ENCODE data around the gene CHID1. TPM values are rescaled to one million over a fixed set of nuclear protein-coding genes. Genes with fewer than 3 reads are reported as not detected.

The CHID1 gene
- total and polyA plus RNA-seq, 9 of the 15 experiments (the other 6 are each of a cell fraction or from before 2014, with no cell fraction given) = 15.1 to 108 (median 39.8) TPM

- FAIRE-seq (no peak), DNase-seq (ENCODE audit: extremely low read depth in 1 of 4, low spot score in 3 of 4) (no peak), ATAC-seq (peak; percentile 34)
- under 1% methylated on average over 19 of the region's 27 CpGs for WGBS (ENCODE audit: insufficient coverage, low coverage, missing lambda C conversion rate)
- peaks cover 37 to 85% of the 10 kb centered on the region in 2 experiments for H3K4me1 ChIP-seq (replicated peaks in 1 of 2; ENCODE audit: control insufficient read depth in 2 of 2, insufficient read depth in 2 of 2, low read length in 2 of 2)
- H2AFZ ChIP-seq (ENCODE audit: low read depth, low read length) = peak overlapping the region; percentile 97
- in situ Hi-C loops (cut with MboI) (no loop called here), intact Hi-C loops (cut with micrococcal nuclease) (loop anchor here (2.0 to 10.0 kb wide), 2 partner anchors 33 to 73 kb away; partner anchors contain the start of genes CHID1 and RPLP2)
- peak overlapping the region; percentile 80 for H3K4me2 ChIP-seq (ENCODE audit: insufficient read depth, low read length)
- BruUV-seq (replicated peaks) = TSS peak; percentile 82
- ChIA-PET POLR2A (interaction anchor here (0.6 to 5.2 kb wide), 8 partner anchors 8 to 192 kb away, joined by 3 to 36 read pairs (median 3); partner anchors contain the start of gene PNPLA2), CTCF (ENCODE audit: low intra/inter-chr PET ratio) (no interaction called here)
- peaks cover 44% of the 10 kb centered on the region; the same call in 2 of the 3 replicates for H3K36me3 ChIP-seq (ENCODE audit: control insufficient read depth, insufficient read depth, low read length)
- no peaks in the 10 kb centered on the region for H3K9me3 ChIP-seq (replicated peaks; ENCODE audit: control insufficient read depth, insufficient read depth, low read depth, low read length)
- H3K9me1 ChIP-seq (ENCODE audit: control insufficient read depth, insufficient read depth, low read length) = peaks cover 4% of the 10 kb centered on the region
- H3K4me3 ChIP-seq = peak overlapping the region; percentile 98
- H3K27me3 ChIP-seq (ENCODE audit: control insufficient read depth in 2 of 2, insufficient read depth in 2 of 2, low read length in 2 of 2) = no peaks in the 10 kb centered on the region
- peaks cover 53% of the 10 kb centered on the region for H3K79me2 ChIP-seq (ENCODE audit: control insufficient read depth, insufficient read depth, low read length)
- H4K20me1 ChIP-seq (replicated peaks; ENCODE audit: control insufficient read depth, insufficient read depth, low read length) = no peaks in the 10 kb centered on the region; the same call in 1 of the 2 replicates
- peak overlapping the region; percentile 91 to 93 for H3K9ac ChIP-seq (ENCODE audit: insufficient read depth in 1 of 2, low read depth in 2 of 2, low read length in 2 of 2)
- peak overlapping the region; percentile 98 for H3K27ac ChIP-seq (ENCODE audit: extremely low read depth, low read depth, low read length)
- no peak for TF ChIP-seq TCF3 (CRISPR knock-in tag; IDR thresholded peaks at IDR 0.05)
- peak; percentile 35; the same call in 1 of the 2 replicates for TF ChIP-seq GABPB1 (CRISPR knock-in tag; IDR thresholded peaks at IDR 0.05)
- TF ChIP-seq FOXK1 (CRISPR knock-in tag; IDR thresholded peaks at IDR 0.05; ENCODE audit: borderline replicate concordance) = no peak
- no peak for TF ChIP-seq ELK3 (CRISPR knock-in tag; IDR thresholded peaks at IDR 0.05)
- TF ChIP-seq TAF7 (tag; IDR thresholded peaks at IDR 0.05) = no peak
- no peak for TF ChIP-seq CHD4 (IDR thresholded peaks at IDR 0.05; ENCODE audit: insufficient read depth, insufficient replicate concordance, low read depth, low read length, poor library complexity, severe bottlenecking)
- no peak for TF ChIP-seq BCLAF1 (IDR thresholded peaks at IDR 0.05; ENCODE audit: borderline replicate concordance in 1 of 2, control insufficient read depth in 1 of 2, low read depth in 2 of 2, low read length in 1 of 2)
- TF ChIP-seq ZNF764 (CRISPR knock-in tag; IDR thresholded peaks at IDR 0.05; ENCODE audit: low read depth) = no peak
- TF ChIP-seq SAP30 (IDR thresholded peaks at IDR 0.05; ENCODE audit: borderline replicate concordance, insufficient read depth, low read depth, low read length, poor library complexity, severe bottlenecking) = peak; percentile 48
- TF ChIP-seq LEF1 (IDR thresholded peaks at IDR 0.05) = no peak
- peak; percentile 73; the same call in 1 of the 2 replicates for TF ChIP-seq FOXP1 (CRISPR knock-in tag; IDR thresholded peaks at IDR 0.05)
- TF ChIP-seq STAT5B (CRISPR knock-in tag; IDR thresholded peaks at IDR 0.05) = no peak
- TF ChIP-seq SMAD4 (CRISPR knock-in tag; conservative IDR thresholded peaks at IDR 0.05) = no peak
- TF ChIP-seq ETS1 (conservative IDR thresholded peaks at IDR 0.05; ENCODE audit: control insufficient read depth, low read depth, low read length) = no peak
- TF ChIP-seq, protein P1, sequence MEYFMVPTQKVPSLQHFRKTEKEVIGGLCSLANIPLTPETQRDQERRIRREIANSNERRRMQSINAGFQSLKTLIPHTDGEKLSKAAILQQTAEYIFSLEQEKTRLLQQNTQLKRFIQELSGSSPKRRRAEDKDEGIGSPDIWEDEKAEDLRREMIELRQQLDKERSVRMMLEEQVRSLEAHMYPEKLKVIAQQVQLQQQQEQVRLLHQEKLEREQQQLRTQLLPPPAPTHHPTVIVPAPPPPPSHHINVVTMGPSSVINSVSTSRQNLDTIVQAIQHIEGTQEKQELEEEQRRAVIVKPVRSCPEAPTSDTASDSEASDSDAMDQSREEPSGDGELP (CRISPR knock-in tag; IDR thresholded peaks at IDR 0.05; ENCODE audit: borderline replicate concordance) = peak; percentile 31; the same call in 1 of the 2 replicates
These were observed 68.6 kb downstream of the CHID1 start for GRCh38 chr11:841981-842369.
